HepG2 (cell line): Measurements from ENCODE around the gene RAB36. TPM values are rescaled to one million over a fixed set of nuclear protein-coding genes. Genes with fewer than 3 reads are reported as not detected.

ENCODE experiments used
- ATAC-seq: fragments of 200-7000 bp; cut with Tn5 transposase; 3 replicates; pipeline ENCODE4 v1.9.1; 2020; ENCODE audit warnings: mild to moderate bottlenecking, moderate library complexity
- BruUV-seq: library from RNA; stranded (reverse); fragments of 400-500 nt; replicated peaks from 2 replicates; lab custom pipeline; 2021; lab: Mats Ljungman, UMichigan
- CTCF ChIA-PET: fragments of 300-600 bp; formaldehyde crosslinking; extraction: SDS; loops from one replicate; lab custom pipeline; 2021; ENCODE audit warnings: low total read pairs, inconsistent platforms, low intra/inter-chr PET ratio; lab: Yijun Ruan, JAX
- POLR2A ChIA-PET: fragments of 350-600 bp; sonication (Branson Sonifier 250); formaldehyde crosslinking; loops from one replicate; lab custom pipeline; 2020; ENCODE audit warnings: antibody characterized with exemption, inconsistent platforms; lab: Yijun Ruan, JAX
- DNase-seq: peaks from one replicate; pipeline ENCODE4 v3.0.0-alpha.2; 2015; ENCODE audit warnings: low spot score
- FAIRE-seq: peaks from 3 replicates; lab custom pipeline; 2011; peaks lifted over from hg19 to GRCh38; lab: Jason Lieb, UNC
- H2AFZ ChIP-seq: one replicate; pipeline ENCODE4 v1.6.1; 2011; ENCODE audit warnings: low read length, inconsistent platforms
- H3K27ac ChIP-seq: fragments of 300-600 bp; 3 replicates; pipeline ENCODE4 v1.8.0; 2011; ENCODE audit warnings: mixed run types, mild to moderate bottlenecking, mixed read lengths, low read length, inconsistent platforms; ENCODE audit not compliant: insufficient read depth; ENCODE audit errors: extremely low read length
- H3K27me3 ChIP-seq, 2 experiments: fragments of 200-600 bp in 1 of 2; 2 replicates in 1 of 2; 3 replicates in 1 of 2; pipeline versions ENCODE4 v1.6.0 to v1.8.0; 2011; ENCODE audit warnings: low read length in 2 of 2, mild to moderate bottlenecking in 2 of 2, moderate library complexity in 2 of 2, inconsistent platforms in 1 of 2; ENCODE audit not compliant: insufficient read depth in 2 of 2, control insufficient read depth in 1 of 2
- H3K36me3 ChIP-seq, 2 experiments: fragments of 200-600 bp in 1 of 2; replicated peaks in 1 of 2; 2 replicates in 1 of 2; 3 replicates in 1 of 2; pipeline versions ENCODE4 v1.5.1 to v1.8.0; 2011; ENCODE audit warnings: low read length in 2 of 2, inconsistent platforms in 1 of 2; ENCODE audit not compliant: insufficient read depth in 2 of 2, control insufficient read depth in 1 of 2
- H3K4me1 ChIP-seq: 2 replicates; pipeline ENCODE4 v1.5.1; 2012; ENCODE audit warnings: low read length, inconsistent platforms; ENCODE audit not compliant: insufficient read depth
- H3K4me2 ChIP-seq: 2 replicates; pipeline ENCODE4 v1.6.0; 2011; ENCODE audit warnings: low read depth, low read length, inconsistent platforms
- H3K4me3 ChIP-seq, 3 experiments: fragments of 200-600 bp in 1 of 3; sonication (generic), shearing (Covaris generic) in 1 of 3; replicated peaks in 1 of 3; 2 replicates each; pipeline ENCODE4 v1.5.1; 2011 to 2016; ENCODE audit warnings: low read length in 3 of 3, inconsistent platforms in 2 of 3, low read depth in 2 of 3, mild to moderate bottlenecking in 2 of 3, control low read depth in 1 of 3, mixed read lengths in 1 of 3; ENCODE audit not compliant: insufficient read depth in 1 of 3
- H3K79me2 ChIP-seq: one replicate; pipeline ENCODE4 v1.6.1; 2011; ENCODE audit warnings: low read length, inconsistent platforms; ENCODE audit not compliant: insufficient read depth
- H3K9ac ChIP-seq: 2 replicates; pipeline ENCODE4 v1.6.0; 2011; ENCODE audit warnings: mild to moderate bottlenecking, low read depth, low read length, inconsistent platforms; ENCODE audit not compliant: insufficient read depth
- H3K9me3 ChIP-seq: 2 replicates; pipeline ENCODE4 v1.5.1; 2012; ENCODE audit warnings: mild to moderate bottlenecking, low read length
- H4K20me1 ChIP-seq: 2 replicates; pipeline ENCODE4 v1.6.0; 2011; ENCODE audit warnings: inconsistent platforms, mild to moderate bottlenecking, low read length, moderate library complexity; ENCODE audit not compliant: insufficient read depth
- ATF2 ChIP-seq: sonication (generic); formaldehyde crosslinking; IDR thresholded peaks from 2 replicates; pipeline ENCODE4 v1.4.0; 2020; ENCODE audit warnings: missing genetic modification reagents
- PAXIP1 ChIP-seq: sonication (generic); formaldehyde crosslinking; conservative IDR thresholded peaks from 2 replicates; pipeline ENCODE4 v1.4.0; 2020; ENCODE audit warnings: mild to moderate bottlenecking, missing genetic modification reagents, moderate library complexity
- PLRG1 ChIP-seq: fragments of 450-650 bp; conservative IDR thresholded peaks from 2 replicates; pipeline ENCODE4 v1.6.1; 2016
- ZBTB49 ChIP-seq: sonication (generic); formaldehyde crosslinking; IDR thresholded peaks from 2 replicates; pipeline ENCODE4 v1.4.0; 2020; ENCODE audit warnings: missing genetic modification reagents, borderline replicate concordance
- ZNF546 ChIP-seq: sonication (generic); formaldehyde crosslinking; conservative IDR thresholded peaks from 2 replicates; pipeline ENCODE4 v1.8.1; 2023; ENCODE audit warnings: mild to moderate bottlenecking, missing genetic modification reagents
- ZNF577 ChIP-seq: sonication (generic); formaldehyde crosslinking; IDR thresholded peaks from 2 replicates; pipeline ENCODE4 v1.4.0; 2020; ENCODE audit warnings: mild to moderate bottlenecking, low read depth, missing genetic modification reagents, borderline replicate concordance
- WGBS: methylation state at CpG from one replicate; pipeline ENCODE4 v1.1.6; 2017; ENCODE audit warnings: low lambda C conversion rate; 5-methylcytosine and 5-hydroxymethylcytosine counted together
- in situ Hi-C: cut with HindIII; loops from 2 replicates; pipeline ENCODE4 v1.10.0; 2017; ENCODE audit warnings: low pct_unique_long_range_greater_than_20kb; ENCODE audit not compliant: extremely low pct_ligation_motif_present
- intact Hi-C: fragments of 100-400 bp; cut with micrococcal nuclease; formaldehyde crosslinking; loops from one replicate; pipeline ENCODE4 v1.10.0; 2022; ENCODE audit not compliant: unreplicated experiment
- polyA plus RNA-seq, 8 experiments: library from polyadenylated mRNA; depleted of rRNA in 3 of 8; stranded (reverse) in 7 of 8; unstranded in 1 of 8; fragments of >200 nt; fragmentation: Illumina TruSeq in 4 of 8; extraction: Trizol in 4 of 8; gene quantifications; 2 replicates each; pipeline versions ENCODE4 v1.2.1 to v1.2.3, GENCODE V29; 2011 to 2016; ENCODE audit warnings: low read depth in 4 of 8, missing spikeins in 1 of 8, mixed read lengths in 1 of 8; ENCODE audit not compliant: insufficient read depth in 1 of 8
- total RNA-seq, 5 experiments: library from RNA; depleted of rRNA; stranded (reverse); fragments of >200 nt; fragmentation: Illumina TruSeq; extraction: Trizol; gene quantifications; 2 replicates each; pipeline ENCODE4 v1.2.3, GENCODE V29; 2016; ENCODE audit warnings: low read depth in 1 of 5

Gene RAB36
- total and polyA plus RNA-seq, 2 of the 13 experiments (the other 11 are each of a cell fraction or from before 2014, with no cell fraction given), result 0.24 to 0.86 TPM

GRCh38 chr22:23187211-23187610 lies 41.9 kb downstream of the RAB36 start:
- ATAC-seq, result no peak
- DNase-seq, result no peak
- FAIRE-seq, result no peak
- peaks cover 41% of the 10 kb centered on the region for H4K20me1 ChIP-seq
- intact Hi-C loops, result no loop called here
- BruUV-seq, result no TSS peak
- no peak overlapping the region for H3K27ac ChIP-seq
- H3K4me3 ChIP-seq, result no peak overlapping the region
- POLR2A ChIA-PET, result no interaction called here
- in situ Hi-C loops, result no loop called here
- no peak overlapping the region for H3K4me2 ChIP-seq
- 97% methylated on average over 4 of the region's 4 CpGs for WGBS
- no peak overlapping the region for H3K9ac ChIP-seq
- no peaks in the 10 kb centered on the region for H3K9me3 ChIP-seq
- peaks cover 42% of the 10 kb centered on the region for H3K4me1 ChIP-seq
- H2AFZ ChIP-seq, result no peak overlapping the region
- peaks cover 88% of the 10 kb centered on the region for H3K79me2 ChIP-seq
- peaks cover 8 to 39% of the 10 kb centered on the region in 2 experiments; a peak in 4 of 5 replicates for H3K36me3 ChIP-seq
- H3K27me3 ChIP-seq, result no peaks in the 10 kb centered on the region; a peak in 1 of 5 replicates
- CTCF ChIA-PET, result no interaction called here
- TF ChIP-seq ZNF577 (CRISPR knock-in tag) (no peak), ATF2 (CRISPR knock-in tag) (no peak), ZBTB49 (CRISPR knock-in tag) (no peak), ZNF546 (CRISPR knock-in tag) (no peak), PAXIP1 (CRISPR knock-in tag) (no peak), PLRG1 (no peak)
